Activated CD4-positive, alpha-beta T cell treated with anti-CD3 and anti-CD28 coated beads, Interleukin-2, amount 50 U/mL, for 24 hours (primary cell): ENCODE data around the gene BRF1.

Source experiments
- DNase-seq, 2 donors: peaks; one replicate each; pipeline ENCODE4 v3.0.0-alpha.2; 2020; ENCODE audit warnings: low read depth in 1 of 2, low spot score in 1 of 2

BRF1 gene

GRCh38 chr14:105178868-105179140 is 122.0 kb downstream of the BRF1 start:
- DNase-seq, result no peak

DNA sequence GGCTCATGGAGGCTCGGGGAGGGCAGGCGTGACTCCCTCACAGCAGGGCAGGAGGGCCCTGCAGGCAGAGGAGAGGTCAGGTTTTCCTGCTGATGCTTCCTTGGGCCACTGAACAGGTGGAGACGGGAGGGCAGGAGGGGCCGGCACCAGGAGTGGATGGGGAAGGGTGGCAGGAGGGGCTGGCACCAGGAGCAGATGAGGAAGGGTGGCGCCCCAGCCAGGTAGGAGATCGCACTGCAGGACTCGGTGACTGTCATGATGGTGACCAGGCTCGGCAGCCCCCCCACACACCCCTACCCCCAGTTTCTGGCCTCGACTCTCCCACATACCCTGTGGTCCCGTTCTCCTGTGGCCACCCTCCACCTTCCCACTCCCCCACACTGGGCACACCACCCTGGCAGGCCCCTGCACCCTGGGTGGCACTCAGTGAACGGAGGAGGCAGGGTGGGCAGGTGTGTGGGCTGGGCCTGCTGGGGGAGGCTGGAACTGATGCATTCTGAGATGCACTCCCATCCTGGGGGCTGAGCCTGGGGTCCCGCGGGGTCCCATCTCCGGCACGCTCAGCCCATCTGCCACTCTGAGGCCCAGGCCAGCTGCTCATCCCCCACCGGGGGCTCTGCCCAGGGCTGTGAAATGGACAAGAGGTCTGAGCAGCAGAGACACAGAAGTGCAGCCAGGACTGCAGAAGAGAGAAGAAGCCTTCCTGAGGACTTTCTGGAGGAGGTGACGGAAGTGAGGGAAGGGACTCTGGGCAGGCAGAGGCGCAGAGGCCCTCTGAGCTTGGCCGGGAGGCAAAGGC is 122.5 kb downstream of the BRF1 start:
- DNase-seq, result no peak

GRCh38 chr14:105177082-105177481 is 123.7 kb downstream of the BRF1 start:
- DNase-seq, result no peak

DNA sequence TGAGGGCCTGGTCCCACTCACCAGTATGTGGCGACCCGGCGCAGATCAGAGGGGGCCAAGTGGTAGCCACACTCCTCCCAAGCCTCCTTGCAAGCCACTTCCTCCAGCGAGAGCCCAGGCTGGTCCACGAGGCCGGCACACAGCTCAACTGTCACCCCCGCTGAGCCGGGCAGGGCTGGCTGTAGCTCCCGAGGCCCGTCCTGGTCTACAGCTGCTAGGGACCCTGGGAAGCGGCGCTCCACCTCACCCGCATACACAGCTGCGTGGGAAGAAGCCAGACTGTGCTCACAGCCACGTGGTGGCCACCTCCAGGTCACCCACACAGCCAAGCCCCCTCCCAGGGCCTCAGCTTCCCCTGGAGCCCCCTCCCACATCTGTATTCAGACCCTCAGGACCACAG is 124.3 kb downstream of the BRF1 start:
- DNase-seq, result no peak

DNA sequence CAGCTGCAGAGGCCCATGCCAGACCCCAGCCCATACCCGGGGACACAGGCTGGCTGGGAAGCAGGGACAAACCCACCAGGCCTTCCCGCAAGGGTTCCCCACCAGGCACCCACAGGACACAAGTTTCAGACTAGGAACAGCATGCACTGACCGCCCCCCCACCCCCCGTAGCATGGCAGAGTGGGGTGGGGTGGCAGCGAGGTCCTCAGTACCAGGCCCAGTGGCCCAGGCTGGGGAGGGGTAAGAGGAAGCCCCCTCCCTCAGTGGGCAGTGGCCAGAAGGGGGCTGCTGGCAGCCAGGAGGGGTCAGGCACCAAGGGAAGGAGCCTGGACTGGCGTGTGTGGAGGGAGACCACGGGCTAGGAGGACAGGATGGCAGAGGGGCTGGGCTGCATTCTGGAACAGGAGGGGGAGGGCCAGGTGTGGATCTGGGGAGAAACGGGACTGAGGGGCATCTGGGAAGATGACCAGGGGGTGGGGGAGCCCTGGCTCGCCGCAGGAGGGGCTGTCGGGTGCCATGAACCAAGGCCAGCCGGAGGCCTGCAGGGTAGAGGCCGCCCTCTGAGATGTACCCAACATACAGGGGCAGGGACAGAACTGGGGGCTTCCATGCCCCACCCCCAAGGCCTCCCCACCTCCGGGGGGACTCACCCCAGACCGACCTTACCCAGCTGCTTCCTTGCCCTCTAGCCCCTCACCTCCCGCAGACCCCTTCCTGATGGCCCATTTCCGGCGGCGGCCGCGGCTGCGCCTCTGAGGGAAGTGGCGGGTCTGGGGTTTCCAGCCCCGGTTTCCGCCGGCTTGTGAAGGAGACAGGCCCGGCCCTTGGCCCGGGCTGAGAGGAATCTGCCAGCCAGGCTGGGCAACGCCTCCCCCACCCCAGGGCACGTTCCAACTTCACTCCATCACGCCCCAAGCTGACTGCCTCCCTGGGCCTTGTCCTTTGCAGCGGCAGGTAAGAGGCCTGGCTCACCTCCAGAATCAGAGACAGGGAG is 126.6 kb downstream of the BRF1 start:
- DNase-seq, result no peak

GRCh38 chr14:105173145-105173544 is 127.7 kb downstream of the BRF1 start:
- DNase-seq, result no peak

- DNase-seq, result no peak
Measured at GRCh38 chr14:105172476-105172875, 128.3 kb downstream of the BRF1 start.

DNA sequence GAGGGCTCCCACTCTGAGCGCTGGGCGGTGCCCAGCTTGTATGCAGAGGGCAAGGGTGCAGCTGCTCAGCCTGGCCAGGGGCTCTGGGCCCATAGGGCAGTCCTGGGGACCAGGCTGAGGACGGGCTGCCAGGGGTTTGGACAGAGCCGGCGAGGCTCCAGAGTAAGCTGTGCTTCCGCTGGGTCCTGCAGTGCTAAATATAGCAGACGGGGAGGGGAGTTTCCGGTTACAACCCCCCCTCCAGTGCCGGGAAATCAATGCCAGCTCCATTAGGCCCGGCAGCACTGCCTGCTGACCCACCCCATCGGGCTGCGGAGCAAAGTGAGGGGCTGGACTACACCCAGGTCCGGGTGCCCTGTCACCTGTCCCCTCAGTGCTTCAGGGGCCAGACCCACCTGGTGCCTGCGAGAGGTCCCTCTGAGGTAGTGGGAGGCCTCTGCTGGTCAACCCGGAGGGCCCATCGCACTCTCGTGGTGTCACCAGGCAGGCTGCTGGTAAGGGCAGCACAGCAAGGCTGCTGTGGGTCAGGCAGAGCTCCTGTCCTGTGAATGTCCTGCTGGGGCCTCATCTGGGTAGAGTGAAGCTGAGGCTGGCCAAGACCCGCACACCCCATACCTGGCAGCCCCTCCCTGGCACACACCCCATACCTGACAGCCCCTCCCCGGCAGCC is 129.7 kb downstream of the BRF1 start:
- DNase-seq, result no peak

DNA sequence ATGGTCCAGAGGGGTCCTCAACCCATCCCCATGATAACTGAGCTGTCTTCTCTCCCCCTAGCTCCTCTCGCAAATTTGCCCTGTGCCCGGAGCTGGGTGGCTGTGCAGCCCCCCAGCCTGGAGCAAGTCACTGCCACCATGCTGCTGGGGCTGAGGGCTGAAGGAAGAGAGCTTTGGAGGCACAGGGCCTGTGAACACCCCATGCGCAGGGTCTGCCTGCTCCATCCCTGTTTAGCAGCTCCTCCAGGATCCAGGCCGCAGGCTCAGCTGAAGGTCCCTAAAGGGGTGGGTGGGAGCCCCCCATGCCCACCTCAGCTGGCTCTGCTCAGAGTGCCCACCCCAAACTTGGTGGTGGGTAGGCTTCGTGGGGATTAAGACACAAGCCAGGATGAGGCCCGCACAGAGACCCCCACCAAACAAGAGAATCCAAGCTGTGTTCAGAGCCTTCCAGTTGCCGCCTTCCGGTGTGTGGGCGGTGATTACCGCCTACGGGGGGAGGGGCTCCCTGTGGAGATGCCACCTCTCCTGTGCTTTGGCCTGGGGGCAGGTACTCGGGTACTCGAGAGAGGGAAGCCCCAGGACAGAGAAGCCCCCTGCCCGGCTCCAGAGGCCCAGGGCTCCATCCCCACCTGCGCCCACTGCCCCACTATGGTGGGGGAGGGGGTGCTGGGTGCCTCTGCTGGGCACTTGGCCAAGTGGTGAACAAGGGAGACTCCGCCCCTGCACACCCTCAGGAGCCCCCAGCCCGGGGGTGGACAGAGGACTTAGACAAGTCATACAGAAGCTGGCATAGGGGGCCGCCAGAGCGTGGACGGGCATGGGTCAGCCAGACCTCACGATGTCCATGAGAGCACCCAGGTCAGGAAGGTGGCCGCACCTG is 130.8 kb downstream of the BRF1 start:
- no peak for DNase-seq

DNA sequence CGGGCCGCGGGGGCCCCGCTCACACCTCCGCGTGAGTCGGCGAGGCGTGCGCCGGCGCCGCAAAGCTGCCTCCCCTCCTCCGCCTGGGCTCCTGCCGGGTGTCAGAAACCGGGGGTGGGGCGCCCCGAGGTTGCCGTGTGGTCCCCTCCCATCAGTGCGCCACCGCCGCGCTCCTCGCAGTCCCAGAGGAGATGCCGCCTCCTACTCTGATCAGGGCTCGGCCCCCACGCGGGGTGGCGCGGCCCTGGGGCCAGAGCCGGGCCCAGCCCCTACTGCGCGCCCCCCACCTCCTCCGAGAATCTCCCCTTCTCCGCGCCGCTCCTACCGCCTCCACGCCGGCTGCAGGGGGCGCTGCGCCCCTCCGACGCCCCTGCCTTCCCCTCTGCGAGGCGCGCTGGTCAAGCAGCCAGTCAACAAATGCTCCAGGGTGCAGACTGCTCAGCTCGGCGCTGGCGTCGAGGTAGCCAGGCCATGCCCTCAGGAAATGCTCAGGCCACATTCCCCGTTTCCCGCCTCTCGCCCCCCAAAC is 131.8 kb downstream of the BRF1 start:
- no peak for DNase-seq

GRCh38 chr14:105168496-105168978 is 132.3 kb downstream of the BRF1 start, which contains the start of gene JAG2:
Gene JAG2 (minus strand): TSS chr14:105168776. CDS start chr14:105168420, 356 bp downstream.
- DNase-seq, result peak in 1 of 2 donors; percentile 33

DNA sequence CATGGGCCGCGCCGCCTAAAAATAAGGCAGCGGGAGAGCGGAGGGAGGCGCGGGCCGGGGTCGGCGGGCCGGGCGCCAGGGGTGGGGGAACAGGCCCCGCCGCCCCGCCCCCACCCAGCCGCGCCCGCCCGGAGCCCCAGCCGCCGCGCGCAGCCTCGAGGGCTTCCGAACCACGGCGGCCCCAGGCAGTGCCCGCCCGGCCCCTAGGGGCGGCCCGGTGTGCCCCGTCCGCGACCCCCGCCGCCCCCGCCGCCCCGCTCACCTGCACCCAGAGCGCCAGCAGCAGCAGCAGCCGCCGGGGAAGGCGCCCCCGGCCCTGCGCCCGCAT is 132.7 kb downstream of the BRF1 start:
- DNase-seq, result no peak

DNA sequence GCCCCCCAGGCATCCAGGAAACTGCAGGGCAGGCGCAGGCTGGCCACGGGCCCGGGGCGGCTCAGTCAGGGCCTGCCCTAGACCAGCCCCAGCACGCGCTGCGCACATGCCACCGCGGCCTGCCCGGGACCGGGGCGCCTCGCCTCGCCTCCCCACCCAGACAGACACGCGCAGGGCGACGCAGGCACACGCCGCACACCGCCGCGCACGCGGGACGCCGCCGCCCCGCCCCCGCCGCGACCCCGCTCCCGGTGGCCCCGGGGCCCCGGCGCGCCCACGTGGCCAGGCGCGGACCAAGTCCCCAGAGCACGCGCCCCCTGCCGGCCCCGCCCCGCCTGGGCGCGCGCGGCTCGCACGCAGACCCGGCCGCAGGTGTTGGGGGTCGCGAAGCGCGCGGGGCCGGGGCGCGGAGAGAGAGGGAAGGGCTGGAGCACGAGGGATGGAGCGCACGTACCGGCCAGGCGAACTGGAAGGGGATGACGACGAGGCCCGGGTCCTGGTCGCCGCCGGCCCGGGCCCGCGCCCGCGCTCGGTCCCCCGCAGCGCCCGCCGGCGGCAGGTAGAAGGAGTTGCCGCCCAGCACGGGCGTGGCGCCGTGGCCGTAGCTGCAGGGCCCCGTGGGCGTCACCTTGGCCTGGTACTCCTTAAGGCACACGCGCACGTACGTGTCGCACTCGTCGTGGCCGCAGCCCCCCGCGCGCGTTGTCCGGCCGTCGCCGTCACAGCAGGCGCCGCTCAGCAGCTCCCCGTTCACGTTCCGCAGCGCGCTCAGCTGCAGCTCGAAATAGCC is 133.3 kb downstream of the BRF1 start:
- no peak for DNase-seq

DNA sequence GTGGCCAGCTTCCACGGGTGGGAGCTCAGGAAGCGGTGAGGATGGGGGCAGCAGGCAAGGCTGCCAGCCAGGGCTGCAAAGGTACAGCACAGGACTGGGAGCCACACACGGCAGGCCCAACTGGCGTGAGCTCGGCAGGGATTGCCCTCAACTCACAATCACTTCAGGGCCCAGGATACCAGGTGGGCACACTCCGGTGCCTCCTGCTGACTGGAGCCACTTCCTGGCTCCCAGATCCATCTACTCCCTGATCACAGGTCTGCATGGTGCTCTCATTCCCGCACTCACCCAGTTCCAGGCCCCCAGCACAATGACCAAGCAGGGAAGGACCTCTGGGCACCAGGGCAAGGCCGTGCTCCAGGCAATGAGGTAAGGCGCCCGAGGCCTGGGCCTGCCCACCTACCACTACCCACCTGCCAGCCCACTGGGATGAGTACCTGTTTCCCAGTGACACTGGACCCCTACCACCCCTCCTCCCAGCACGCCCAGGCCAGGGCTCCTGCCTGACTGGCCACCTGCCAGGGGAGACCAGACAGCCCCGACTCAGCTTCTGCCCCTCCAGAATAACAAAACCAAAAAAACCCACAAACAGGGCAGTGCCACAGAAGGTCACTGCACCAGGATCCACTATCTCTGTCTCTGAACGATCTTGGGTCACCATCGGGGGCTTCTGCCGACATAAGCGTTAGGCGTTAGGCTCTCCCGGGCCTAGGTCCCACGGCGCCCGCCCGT is 134.1 kb downstream of the BRF1 start:
- no peak for DNase-seq

GRCh38 chr14:105165761-105166485 is 134.9 kb downstream of the BRF1 start:
- no peak for DNase-seq

- no peak for DNase-seq
Measured at GRCh38 chr14:105165134-105165704, 135.6 kb downstream of the BRF1 start.

GRCh38 chr14:105163040-105163742 is 137.6 kb downstream of the BRF1 start:
- DNase-seq, result no peak
